GM12878 (cell line): ENCODE measurements around the gene RER1. TPM values are rescaled to one million over a fixed set of nuclear protein-coding genes. Genes with fewer than 3 reads are reported as not detected.

Experiments
- ATAC-seq: fragments of 200-7000 bp; cut with Tn5 transposase; 3 replicates; pipeline ENCODE4 v1.9.1; 2020; ENCODE audit warnings: mild to moderate bottlenecking, moderate library complexity
- BruUV-seq: library from RNA; stranded (reverse); fragments of 400-500 nt; replicated peaks from 2 replicates; lab custom pipeline; 2021; lab: Mats Ljungman, UMichigan
- CTCF ChIA-PET: fragments of 300-600 bp; sonication (Branson Sonifier 250); formaldehyde crosslinking; extraction: SDS; loops from one replicate; lab custom pipeline; 2021; ENCODE audit warnings: inconsistent platforms; lab: Yijun Ruan, JAX
- POLR2A ChIA-PET: fragments of 350-600 bp; formaldehyde crosslinking; extraction: SDS; loops from one replicate; lab custom pipeline; 2021; ENCODE audit warnings: inconsistent platforms; lab: Charles Lee
- RAD21 ChIA-PET: fragments of 300-600 bp; sonication (Branson Sonifier 250); formaldehyde crosslinking; loops from one replicate; lab custom pipeline; 2023; ENCODE audit warnings: antibody characterized with exemption; ENCODE audit not compliant: unreplicated experiment; lab: Charles Lee
- SMC1A ChIA-PET: fragments of 300-600 bp; sonication (Branson Sonifier 250); formaldehyde crosslinking; loops from one replicate; lab custom pipeline; 2023; ENCODE audit not compliant: unreplicated experiment, uncharacterized antibody; lab: Charles Lee
- DNase-seq: peaks from one replicate; pipeline ENCODE4 v3.0.0-alpha.2; 2011; ENCODE audit warnings: low read depth, low spot score
- FAIRE-seq: peaks from 3 replicates; lab custom pipeline; 2011; peaks lifted over from hg19 to GRCh38; lab: Jason Lieb, UNC
- H2AFZ ChIP-seq: 2 replicates; pipeline ENCODE4 v1.6.0; 2011; ENCODE audit warnings: low read depth, low read length, control low read depth; ENCODE audit not compliant: control insufficient read depth
- H3K27ac ChIP-seq: 2 replicates; pipeline ENCODE4 v1.5.1; 2011; ENCODE audit warnings: control low read depth; ENCODE audit not compliant: control insufficient read depth, insufficient read depth
- H3K27me3 ChIP-seq, 2 experiments: replicated peaks in 1 of 2; 2 replicates each; pipeline versions ENCODE4 v1.6.0 to v1.6.1; 2011; ENCODE audit warnings: low read length in 1 of 2; ENCODE audit not compliant: control insufficient read depth in 2 of 2, insufficient read depth in 2 of 2
- H3K36me3 ChIP-seq, 2 experiments: 2 replicates each; pipeline ENCODE4 v1.5.1; 2011; ENCODE audit warnings: low read length in 1 of 2; ENCODE audit not compliant: control insufficient read depth in 2 of 2, insufficient read depth in 2 of 2
- H3K4me1 ChIP-seq: 2 replicates; pipeline ENCODE4 v1.6.1; 2011; ENCODE audit warnings: mild to moderate bottlenecking, low read length, moderate library complexity, mixed read lengths; ENCODE audit not compliant: control insufficient read depth, insufficient read depth
- H3K4me2 ChIP-seq: 2 replicates; pipeline ENCODE4 v1.6.0; 2011; ENCODE audit warnings: control low read depth; ENCODE audit not compliant: control insufficient read depth, insufficient read depth
- H3K4me3 ChIP-seq: fragments of 200-600 bp; sonication (generic); 2 replicates; pipeline ENCODE4 v1.5.1; 2016
- H3K79me2 ChIP-seq: 2 replicates; pipeline ENCODE4 v1.6.0; 2011; ENCODE audit warnings: low read length; ENCODE audit not compliant: control insufficient read depth, insufficient read depth
- H3K9ac ChIP-seq: 2 replicates; pipeline ENCODE4 v1.8.0; 2011; ENCODE audit warnings: low read length, control low read depth, mixed read lengths; ENCODE audit not compliant: control insufficient read depth, insufficient read depth
- H3K9me3 ChIP-seq: replicated peaks from 3 replicates; pipeline ENCODE4 v1.5.1; 2011; ENCODE audit warnings: mild to moderate bottlenecking, low read length; ENCODE audit not compliant: control insufficient read depth, insufficient read depth
- H4K20me1 ChIP-seq: 2 replicates; pipeline ENCODE4 v1.6.0; 2011; ENCODE audit not compliant: control insufficient read depth, insufficient read depth
- ATF2 ChIP-seq: IDR thresholded peaks from 2 replicates; pipeline ENCODE4 v1.6.1; 2012; ENCODE audit warnings: low read length, inconsistent platforms
- BACH1 ChIP-seq: fragments of 450-650 bp; IDR thresholded peaks from 2 replicates; pipeline ENCODE4 v1.6.1; 2017; ENCODE audit warnings: mild to moderate bottlenecking, borderline replicate concordance
- CREB1 ChIP-seq: IDR thresholded peaks from 2 replicates; pipeline ENCODE4 v1.6.1; 2012; ENCODE audit warnings: low read depth, mild to moderate bottlenecking, inconsistent platforms
- E4F1 ChIP-seq: fragments of 450-650 bp; IDR thresholded peaks from 2 replicates; pipeline ENCODE4 v1.6.1; 2018; ENCODE audit warnings: borderline replicate concordance, mild to moderate bottlenecking; ENCODE audit not compliant: partially characterized antibody
- EZH2 ChIP-seq: IDR thresholded peaks from 2 replicates; pipeline ENCODE4 v1.6.1; 2012; ENCODE audit warnings: low read depth, mild to moderate bottlenecking, control low read depth, inconsistent platforms, low read length, borderline replicate concordance; ENCODE audit not compliant: control insufficient read depth
- JUND ChIP-seq: IDR thresholded peaks from 2 replicates; pipeline ENCODE4 v1.6.1; 2012; ENCODE audit warnings: low read depth, mild to moderate bottlenecking, low read length, improper control_type of control experiment, moderate library complexity
- MXI1 ChIP-seq: fragments of 150-350 bp; IDR thresholded peaks from 2 replicates; pipeline ENCODE4 v1.6.1; 2011; ENCODE audit warnings: low read depth, mild to moderate bottlenecking, inconsistent platforms, low read length, improper control_type of control experiment
- NR2C1 ChIP-seq: fragments of 450-650 bp; IDR thresholded peaks from 2 replicates; pipeline ENCODE4 v1.6.1; 2017; ENCODE audit warnings: antibody characterized with exemption, mild to moderate bottlenecking, moderate library complexity
- PAX5 ChIP-seq: IDR thresholded peaks from 2 replicates; pipeline ENCODE4 v1.6.1; 2011; ENCODE audit warnings: low read depth, low read length, borderline replicate concordance
- SREBF1 ChIP-seq: IDR thresholded peaks from 2 replicates; pipeline ENCODE4 v1.6.1; 2012; ENCODE audit warnings: mild to moderate bottlenecking, low read length
- SREBF2 ChIP-seq: IDR thresholded peaks from 2 replicates; pipeline ENCODE4 v1.6.1; 2012; ENCODE audit warnings: mild to moderate bottlenecking, low read length
- TARDBP ChIP-seq: IDR thresholded peaks from 2 replicates; pipeline ENCODE4 v1.6.1; 2016; ENCODE audit warnings: borderline replicate concordance
- ZBTB4 ChIP-seq: fragments of 450-650 bp; formaldehyde crosslinking; IDR thresholded peaks from 2 replicates; pipeline ENCODE4 v1.4.0; 2022; ENCODE audit warnings: mild to moderate bottlenecking, moderate library complexity
- WGBS: methylation state at CpG from one replicate; pipeline ENCODE4 v1.1.6; 2016; ENCODE audit warnings: low lambda C conversion rate; ENCODE audit not compliant: insufficient replicate concordance, insufficient coverage; ENCODE audit errors: missing lambda C conversion rate; 5-methylcytosine and 5-hydroxymethylcytosine counted together
- in situ Hi-C: fragments of 300-500 bp; cut with MboI; formaldehyde crosslinking; loops from 9 replicates; pipeline ENCODE4 v1.14.3; 2018; ENCODE audit warnings: mixed read lengths
- intact Hi-C: fragments of 100-400 bp; cut with micrococcal nuclease; formaldehyde crosslinking; loops from one replicate; pipeline ENCODE4 v1.14.2; 2022; ENCODE audit not compliant: unreplicated experiment
- polyA plus RNA-seq, 11 experiments: library from polyadenylated mRNA; depleted of rRNA in 4 of 11; unstranded in 6 of 11; stranded (reverse) in 5 of 11; fragments of >200 nt; fragmentation: Nextera tagmentation in 4 of 11; fragmentation: Illumina TruSeq in 1 of 11; extraction: Ambion mirVana in 4 of 11; extraction: Trizol in 1 of 11; gene quantifications; 1 replicate in 1 of 11; 2 replicates in 10 of 11; pipeline versions ENCODE4 v1.2.1 to v1.2.3, GENCODE V29; 2011 to 2016; ENCODE audit warnings: inconsistent platforms in 2 of 11, missing spikeins in 2 of 11, low read depth in 1 of 11
- total RNA-seq, 4 experiments: library from RNA; depleted of rRNA in 3 of 4; stranded (reverse); fragments of >200 nt in 3 of 4; fragmentation: Illumina TruSeq in 1 of 4; extraction: Trizol in 1 of 4; gene quantifications; 2 replicates each; pipeline versions ENCODE4 v1.2.1 to v1.2.3, GENCODE V29; 2013 to 2021
- TF ChIP-seq, protein P1 (sequence below): IDR thresholded peaks from 2 replicates; pipeline ENCODE4 v1.6.1; 2011; ENCODE audit warnings: low read depth, mild to moderate bottlenecking, low read length, moderate library complexity, borderline replicate concordance; ENCODE audit errors: extremely low read depth

RER1 gene
- total and polyA plus RNA-seq, 10 of the 15 experiments (the other 5 are each of a cell fraction or from before 2014, with no cell fraction given): 29.2 to 274 (median 136) TPM

- no peak for TF ChIP-seq CREB1
- no peak for TF ChIP-seq E4F1
- TF ChIP-seq SREBF2: no peak
- no peak for TF ChIP-seq ATF2
These were observed 15.3 kb upstream of the RER1 start (continued) for GRCh38 chr1:2376261-2376741.

DNA sequence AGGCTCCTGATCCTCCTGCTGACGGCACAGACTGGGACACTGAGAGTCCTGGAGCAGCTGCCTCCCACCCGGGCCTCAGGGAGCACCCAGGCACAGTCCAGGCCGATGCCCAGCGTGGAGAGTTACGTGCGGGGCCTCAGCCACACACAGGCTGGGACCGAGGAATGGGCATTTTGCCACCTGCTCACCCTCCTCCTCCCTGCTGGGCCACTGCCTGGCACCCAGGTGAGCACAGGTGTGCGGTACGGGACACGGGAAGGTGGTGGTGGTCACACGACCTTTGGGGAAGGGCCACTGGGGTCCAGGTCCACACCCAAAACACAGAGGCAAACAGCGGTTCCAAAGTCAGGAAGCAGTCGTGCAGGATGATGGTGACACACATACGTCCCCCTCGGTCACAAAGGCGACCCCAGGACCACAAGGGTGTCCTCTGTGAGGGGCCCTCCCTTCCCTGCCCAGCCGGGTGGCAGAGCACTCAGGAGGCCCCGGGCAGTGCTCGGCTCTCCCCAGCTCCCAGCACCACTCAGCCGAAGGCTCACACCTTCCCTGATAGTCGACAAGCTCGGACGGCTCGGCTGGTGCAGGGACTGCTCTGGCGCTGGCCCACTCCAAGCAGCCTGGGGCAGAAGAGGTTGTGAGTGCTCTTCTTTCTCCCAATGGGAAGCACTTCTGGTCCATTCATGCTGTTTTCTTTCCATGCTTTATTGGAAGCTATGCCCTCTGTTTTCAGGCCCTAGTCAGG, 14.5 kb upstream of the RER1 start:
- in situ Hi-C loops (no loop called here), intact Hi-C loops (no loop called here)
- no peak overlapping the region for H3K9ac ChIP-seq
- H3K4me3 ChIP-seq: no peak overlapping the region
- no peak overlapping the region for H3K4me2 ChIP-seq
- ChIA-PET SMC1A (interaction anchor here (1.2 kb wide), 1 partner anchor 182 kb away, joined by 4 read pairs; the partner anchor contains the start of gene FAAP20), RAD21 (interaction anchor here (0.7 kb wide), 1 partner anchor 182 kb away, joined by 3 read pairs; no protein-coding TSS in a partner anchor), POLR2A (interaction anchor here (0.5 kb wide), 1 partner anchor 171 kb away, joined by 4 read pairs; no protein-coding TSS in a partner anchor), CTCF (interaction anchor here (1.2 kb wide), 1 partner anchor 182 kb away, joined by 3 read pairs; the partner anchor contains the start of gene FAAP20)
- DNase-seq: no peak
- no TSS peak for BruUV-seq
- H3K36me3 ChIP-seq: no peaks in the 10 kb centered on the region
- H3K79me2 ChIP-seq: no peaks in the 10 kb centered on the region
- no peak overlapping the region for H2AFZ ChIP-seq
- 67% methylated on average over 25 of the region's 25 CpGs for WGBS
- H3K27me3 ChIP-seq: no peaks in the 10 kb centered on the region
- H3K4me1 ChIP-seq: peaks cover 10% of the 10 kb centered on the region
- FAIRE-seq: no peak
- no peaks in the 10 kb centered on the region for H3K9me3 ChIP-seq
- no peak overlapping the region for H3K27ac ChIP-seq
- H4K20me1 ChIP-seq: no peaks in the 10 kb centered on the region
- ATAC-seq: no peak
- TF ChIP-seq EZH2 (no peak), BACH1 (no peak), TARDBP (no peak), NR2C1 (no peak), JUND (no peak), PAX5 (no peak), MXI1 (no peak), SREBF1 (no peak), ZBTB4 (CRISPR knock-in tag) (no peak)
- TF ChIP-seq, protein P1, sequence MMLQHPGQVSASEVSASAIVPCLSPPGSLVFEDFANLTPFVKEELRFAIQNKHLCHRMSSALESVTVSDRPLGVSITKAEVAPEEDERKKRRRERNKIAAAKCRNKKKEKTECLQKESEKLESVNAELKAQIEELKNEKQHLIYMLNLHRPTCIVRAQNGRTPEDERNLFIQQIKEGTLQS: no peak
